A673 (cell line): ENCODE data around the gene NDOR1. TPM values are rescaled to one million over a fixed set of nuclear protein-coding genes. Genes with fewer than 3 reads are reported as not detected.

Experiments used
- BruUV-seq: library from RNA; stranded (reverse); fragments of 400-500 nt; replicated peaks from 2 replicates; lab custom pipeline; 2021; lab: Mats Ljungman, UMichigan
- CTCF ChIA-PET: fragments of 300-600 bp; sonication (Branson Sonifier 250); formaldehyde crosslinking; loops from one replicate; lab custom pipeline; 2022; ENCODE audit warnings: antibody characterized with exemption; lab: Charles Lee
- POLR2A ChIA-PET: fragments of 300-600 bp; sonication (Branson Sonifier 250); formaldehyde crosslinking; loops from one replicate; lab custom pipeline; 2022; ENCODE audit warnings: antibody characterized with exemption; ENCODE audit not compliant: low non-redundant PET; lab: Charles Lee
- DNase-seq: peaks from one replicate; pipeline ENCODE4 v3.0.0-alpha.2; 2015; ENCODE audit warnings: low spot score
- H3K27ac ChIP-seq: fragments of 200-600 bp; sonication (generic); 2 replicates; pipeline ENCODE4 v1.5.1; 2016; ENCODE audit warnings: mixed run types, low read depth, mild to moderate bottlenecking, mixed read lengths, antibody characterized with exemption, low read length; ENCODE audit not compliant: poor library complexity, severe bottlenecking
- H3K27me3 ChIP-seq: fragments of 200-600 bp; sonication (generic); replicated peaks from 2 replicates; pipeline ENCODE4 v1.6.1; 2017; ENCODE audit warnings: mixed run types, low read depth, mild to moderate bottlenecking, mixed read lengths, antibody characterized with exemption, low read length; ENCODE audit not compliant: insufficient read depth, poor library complexity
- H3K36me3 ChIP-seq: fragments of 200-600 bp; sonication (generic); 2 replicates; pipeline ENCODE4 v1.6.1; 2016; ENCODE audit warnings: mixed run types, mild to moderate bottlenecking, mixed read lengths, antibody characterized with exemption, low read length; ENCODE audit not compliant: insufficient read depth, poor library complexity, severe bottlenecking
- H3K4me1 ChIP-seq: fragments of 200-600 bp; sonication (generic); 2 replicates; pipeline ENCODE4 v1.6.1; 2017; ENCODE audit warnings: mixed run types, mild to moderate bottlenecking, mixed read lengths, antibody characterized with exemption, low read length; ENCODE audit not compliant: insufficient read depth, poor library complexity, severe bottlenecking
- H3K4me3 ChIP-seq: fragments of 200-600 bp; sonication (generic); 2 replicates; pipeline ENCODE4 v1.5.1; 2016; ENCODE audit warnings: low read depth, mixed run types, mild to moderate bottlenecking, mixed read lengths, low read length; ENCODE audit not compliant: poor library complexity, severe bottlenecking
- H3K9me3 ChIP-seq: fragments of 200-600 bp; sonication (generic); 2 replicates; pipeline ENCODE4 v1.6.1; 2016; ENCODE audit warnings: mixed run types, low read depth, mild to moderate bottlenecking, mixed read lengths, antibody characterized with exemption, low read length; ENCODE audit not compliant: poor library complexity, severe bottlenecking
- CTCF ChIP-seq: fragments of 300-800, 200-600 bp; sonication (generic); conservative IDR thresholded peaks from 2 replicates; pipeline ENCODE4 v1.5.1; 2017; ENCODE audit warnings: low read depth, mild to moderate bottlenecking, antibody characterized with exemption, low read length, moderate library complexity, mixed read lengths
- EZH2 ChIP-seq: fragments of 200-600 bp; sonication (generic); IDR thresholded peaks from 2 replicates; pipeline ENCODE4 v1.6.1; 2017; ENCODE audit warnings: borderline replicate concordance, low read depth, mild to moderate bottlenecking, mixed read lengths, antibody characterized with exemption, low read length; ENCODE audit not compliant: poor library complexity, severe bottlenecking
- intact Hi-C: fragments of 100-400 bp; cut with micrococcal nuclease; formaldehyde crosslinking; loops from one replicate; pipeline ENCODE4 v1.10.0; 2022; ENCODE audit not compliant: unreplicated experiment
- total RNA-seq: library from RNA; stranded (reverse); gene quantifications from 2 replicates; pipeline ENCODE4 v1.2.3, GENCODE V29; 2021

NDOR1 gene
- total RNA-seq, 1 experiment from 2014 or later = 40.2 TPM

- Histone ChIP-seq H3K4me3 (no peak overlapping the region), H3K36me3 (no peaks in the 10 kb centered on the region), H3K9me3 (no peaks in the 10 kb centered on the region), H3K27me3 (no peaks in the 10 kb centered on the region), H3K4me1 (no peaks in the 10 kb centered on the region), H3K27ac (no peak overlapping the region)
- CTCF ChIA-PET = interaction anchor here (0.9 kb wide), 1 partner anchor 195 kb away, joined by 3 read pairs; no protein-coding TSS in a partner anchor
- intact Hi-C loops = no loop called here
- POLR2A ChIA-PET = no interaction called here
- TF ChIP-seq CTCF (no peak), EZH2 (no peak)
- BruUV-seq = no TSS peak
- no peak for DNase-seq
Observed at GRCh38 chr9:137229903-137230704, 24.6 kb downstream of the NDOR1 start.

GRCh38 chr9:137230705-137231371, 25.3 kb downstream of the NDOR1 start, which contains the start of gene SLC34A3:
Gene SLC34A3, plus strand, starts transcription at chr9:137230901. Its CDS starts 802 bp downstream, at chr9:137231703.
- Histone ChIP-seq H3K36me3 (no peaks in the 10 kb centered on the region), H3K27ac (no peak within 1 kb of the TSS), H3K9me3 (no peaks in the 10 kb centered on the region), H3K27me3 (no peaks in the 10 kb centered on the region), H3K4me3 (no peak within 1 kb of the TSS), H3K4me1 (no peaks in the 10 kb centered on the region)
- POLR2A ChIA-PET = no interaction called here
- no TSS peak for BruUV-seq
- intact Hi-C loops = no loop called here
- no peak for TF ChIP-seq EZH2
- TF ChIP-seq CTCF = no peak
- CTCF ChIA-PET = no interaction called here
- no peak for DNase-seq

GRCh38 chr9:137231372-137232039, 26.0 kb downstream of the NDOR1 start:
- no peaks in the 10 kb centered on the region for H3K9me3 ChIP-seq
- H3K27me3 ChIP-seq = no peaks in the 10 kb centered on the region
- BruUV-seq = no TSS peak
- H3K27ac ChIP-seq = no peak overlapping the region
- no peaks in the 10 kb centered on the region for H3K36me3 ChIP-seq
- peaks cover under 1% of the 10 kb centered on the region for H3K4me1 ChIP-seq
- intact Hi-C loops = no loop called here
- TF ChIP-seq EZH2 (no peak), CTCF (no peak)
- no peak overlapping the region for H3K4me3 ChIP-seq
- POLR2A ChIA-PET = no interaction called here
- CTCF ChIA-PET = no interaction called here
- DNase-seq = no peak
